ENCODE results near the gene FBXO42. TPM values are rescaled to one million over a fixed set of nuclear protein-coding genes. Genes with fewer than 3 reads are reported as not detected.

FBXO42 gene
- total RNA-seq, 4 donors from 2014 or later: 24.3 to 41.9 (median 31.9) TPM

DNA sequence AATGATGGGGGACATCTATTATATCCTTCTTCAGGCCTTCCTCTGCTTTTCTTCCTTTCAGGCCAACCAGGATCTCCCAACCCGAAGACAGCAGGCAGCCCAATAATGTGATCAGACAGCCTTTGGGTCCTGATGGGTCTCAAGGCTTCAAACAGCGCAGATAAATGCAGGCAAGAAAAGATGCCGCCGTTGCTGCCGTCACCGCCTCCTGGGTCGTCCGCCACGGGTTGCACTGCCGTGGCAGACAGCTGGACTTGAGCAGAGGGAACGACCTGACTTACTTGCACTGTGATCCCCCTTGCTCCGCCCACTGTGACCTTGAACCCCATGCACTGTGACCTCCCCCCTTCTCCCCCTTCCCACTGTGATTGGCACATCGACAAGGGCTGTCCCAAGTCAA is 42.7 kb upstream of the FBXO42 start:
- H3K27me3 ChIP-seq: no peaks in the 10 kb centered on the region
- intact Hi-C loops (cut with DNase I): no loop called here
- DNase-seq: no peak
- H3K36me3 ChIP-seq: peaks cover 29 to 31% of the 10 kb centered on the region in 2 donors
- TF ChIP-seq, protein P1, sequence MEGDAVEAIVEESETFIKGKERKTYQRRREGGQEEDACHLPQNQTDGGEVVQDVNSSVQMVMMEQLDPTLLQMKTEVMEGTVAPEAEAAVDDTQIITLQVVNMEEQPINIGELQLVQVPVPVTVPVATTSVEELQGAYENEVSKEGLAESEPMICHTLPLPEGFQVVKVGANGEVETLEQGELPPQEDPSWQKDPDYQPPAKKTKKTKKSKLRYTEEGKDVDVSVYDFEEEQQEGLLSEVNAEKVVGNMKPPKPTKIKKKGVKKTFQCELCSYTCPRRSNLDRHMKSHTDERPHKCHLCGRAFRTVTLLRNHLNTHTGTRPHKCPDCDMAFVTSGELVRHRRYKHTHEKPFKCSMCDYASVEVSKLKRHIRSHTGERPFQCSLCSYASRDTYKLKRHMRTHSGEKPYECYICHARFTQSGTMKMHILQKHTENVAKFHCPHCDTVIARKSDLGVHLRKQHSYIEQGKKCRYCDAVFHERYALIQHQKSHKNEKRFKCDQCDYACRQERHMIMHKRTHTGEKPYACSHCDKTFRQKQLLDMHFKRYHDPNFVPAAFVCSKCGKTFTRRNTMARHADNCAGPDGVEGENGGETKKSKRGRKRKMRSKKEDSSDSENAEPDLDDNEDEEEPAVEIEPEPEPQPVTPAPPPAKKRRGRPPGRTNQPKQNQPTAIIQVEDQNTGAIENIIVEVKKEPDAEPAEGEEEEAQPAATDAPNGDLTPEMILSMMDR (IDR thresholded peaks at IDR 0.05): no peak
- no peak for TF ChIP-seq POLR2A (IDR thresholded peaks at IDR 0.05)
- no peak overlapping the region for H3K4me3 ChIP-seq (replicated peaks in 1 of 3)
- no peak overlapping the region for H3K27ac ChIP-seq
- H3K4me1 ChIP-seq: peaks cover 9 to 35% of the 10 kb centered on the region in 2 donors
- no peaks in the 10 kb centered on the region for H3K9me3 ChIP-seq
- WGBS, 2 donors: 94 to 97% methylated on average over 13 of the region's 13 CpGs

DNA sequence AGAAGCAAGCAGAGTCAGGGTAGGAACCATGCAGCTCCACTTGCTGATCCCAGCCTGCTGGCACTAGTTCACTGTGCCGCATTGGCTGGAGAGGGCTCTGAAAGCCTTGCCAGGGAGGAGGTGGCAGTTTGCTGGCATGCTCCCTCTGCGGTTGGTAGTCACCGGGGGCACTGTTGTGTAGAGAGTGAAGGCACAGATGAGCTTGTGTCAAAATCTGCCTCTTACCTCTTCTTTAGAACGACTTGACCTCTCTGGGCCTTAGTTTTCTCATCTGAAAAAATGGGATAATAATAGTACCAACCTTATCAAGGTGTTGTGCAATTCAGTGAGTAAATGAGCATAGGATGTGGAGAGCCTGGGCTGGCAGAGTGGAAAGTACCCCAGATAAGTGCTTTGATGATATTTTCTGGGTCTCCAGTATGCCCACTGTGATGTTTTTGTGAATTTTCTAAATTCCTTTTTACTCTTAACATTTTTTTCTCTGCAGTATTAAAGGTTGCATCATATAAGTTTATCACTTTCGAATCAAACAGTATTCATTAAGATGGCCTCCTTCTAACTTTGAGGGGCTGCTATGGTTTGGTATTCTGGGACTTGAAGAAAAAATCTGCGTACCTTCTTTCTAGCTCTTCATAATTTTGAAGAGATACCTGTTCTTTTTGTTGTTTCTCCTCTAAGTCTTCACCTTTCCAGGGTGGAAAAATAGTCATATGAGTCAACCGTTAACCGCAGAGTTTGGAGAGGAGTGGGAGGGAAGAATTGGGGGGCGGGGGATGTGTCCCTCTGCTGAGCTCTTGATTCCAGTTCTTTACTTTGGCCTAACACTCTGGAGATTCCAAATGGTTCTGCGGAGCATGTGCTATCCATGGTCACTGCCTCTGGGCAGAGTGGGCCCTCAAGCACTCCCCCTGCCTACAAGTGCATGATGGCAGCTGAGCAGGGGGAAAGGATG is 41.6 kb upstream of the FBXO42 start:
- intact Hi-C loops (cut with DNase I): no loop called here
- 83 to 88% methylated on average over 9 of the region's 10 CpGs for WGBS, 2 donors
- Histone ChIP-seq H3K9me3 (no peaks in the 10 kb centered on the region), H3K4me1 (peaks cover 9 to 35% of the 10 kb centered on the region in 2 donors), H3K27me3 (no peaks in the 10 kb centered on the region), H3K36me3 (peaks cover 27 to 29% of the 10 kb centered on the region in 2 donors), H3K27ac (no peak overlapping the region), H3K4me3 (replicated peaks in 1 of 3) (no peak overlapping the region)
- TF ChIP-seq POLR2A (IDR thresholded peaks at IDR 0.05): no peak
- TF ChIP-seq, protein P1 (IDR thresholded peaks at IDR 0.05): no peak
- peak in 1 of 2 donors; percentile 56 for DNase-seq

DNA sequence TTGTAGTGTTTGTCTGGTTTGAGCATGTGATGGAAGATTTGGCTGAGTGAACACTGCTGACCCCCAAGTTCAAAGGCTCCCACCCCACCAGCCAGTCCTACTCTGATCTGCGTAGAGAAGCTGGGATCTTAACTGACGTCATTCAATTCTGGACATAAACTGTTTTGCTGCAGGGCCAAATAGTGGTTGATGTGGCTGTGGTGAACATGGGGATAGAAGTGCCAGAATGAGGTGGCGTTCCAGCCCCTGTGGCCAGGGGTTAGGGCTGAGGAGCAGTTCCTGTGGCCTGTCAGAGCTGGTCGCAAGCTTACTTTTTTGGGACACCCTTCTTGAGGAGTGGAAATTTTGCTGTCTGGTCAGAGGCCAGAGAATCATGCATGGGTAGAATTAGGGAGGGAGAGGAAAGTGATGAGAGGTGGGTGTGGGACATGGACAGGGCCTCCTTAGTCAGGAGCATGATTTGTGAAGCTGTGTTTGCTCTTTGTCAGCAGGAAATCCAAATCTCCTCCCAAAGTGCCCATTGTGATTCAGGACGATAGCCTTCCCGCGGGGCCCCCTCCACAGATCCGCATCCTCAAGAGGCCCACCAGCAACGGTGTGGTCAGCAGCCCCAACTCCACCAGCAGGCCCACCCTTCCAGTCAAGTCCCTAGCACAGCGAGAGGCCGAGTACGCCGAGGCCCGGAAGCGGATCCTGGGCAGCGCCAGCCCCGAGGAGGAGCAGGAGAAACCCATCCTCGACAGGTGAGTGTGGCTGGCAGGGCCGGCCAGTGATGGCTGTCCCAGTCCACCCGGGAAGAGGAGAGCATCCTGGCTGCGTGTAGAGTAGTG is 40.7 kb upstream of the FBXO42 start:
- Histone ChIP-seq H3K36me3 (peaks cover 27 to 29% of the 10 kb centered on the region in 2 donors), H3K4me3 (replicated peaks in 1 of 3) (no peak overlapping the region), H3K9me3 (no peaks in the 10 kb centered on the region), H3K4me1 (peaks cover 13 to 36% of the 10 kb centered on the region in 2 donors), H3K27ac (no peak overlapping the region), H3K27me3 (no peaks in the 10 kb centered on the region)
- intact Hi-C loops (cut with DNase I): no loop called here
- TF ChIP-seq, protein P1 (IDR thresholded peaks at IDR 0.05): no peak
- TF ChIP-seq POLR2A (IDR thresholded peaks at IDR 0.05): no peak
- no peak for DNase-seq
- WGBS, 2 donors: 58 to 80% methylated on average over 9 to 20 of the region's 21 CpGs

DNA sequence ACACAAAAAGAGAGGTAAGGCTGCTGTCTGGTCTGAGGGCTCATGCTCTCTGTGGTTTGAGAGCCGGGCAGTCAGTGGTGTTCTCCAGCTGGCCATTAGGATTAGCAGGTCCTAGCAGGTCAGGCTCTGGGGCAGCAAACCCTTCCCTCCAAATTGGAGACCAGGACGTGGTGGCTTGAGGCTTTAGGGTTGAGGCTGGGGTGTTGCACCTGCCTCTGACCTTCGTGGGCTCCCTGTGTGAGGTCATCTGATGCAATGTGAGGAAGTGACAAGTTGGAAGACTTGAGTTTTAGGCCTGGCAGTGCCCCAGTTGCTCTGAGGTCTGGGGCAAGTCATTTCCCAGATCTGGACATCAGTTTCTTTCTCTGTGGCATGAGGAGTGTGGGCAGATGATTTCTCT is 39.1 kb upstream of the FBXO42 start:
- intact Hi-C loops (cut with DNase I): no loop called here
- Histone ChIP-seq H3K4me3 (replicated peaks in 1 of 3) (no peak overlapping the region), H3K4me1 (peaks cover 26 to 48% of the 10 kb centered on the region in 2 donors), H3K9me3 (no peaks in the 10 kb centered on the region), H3K27ac (no peak overlapping the region), H3K27me3 (no peaks in the 10 kb centered on the region), H3K36me3 (peaks cover 20% of the 10 kb centered on the region in 2 donors)
- TF ChIP-seq, protein P1 (IDR thresholded peaks at IDR 0.05): no peak
- TF ChIP-seq POLR2A (IDR thresholded peaks at IDR 0.05): no peak
- WGBS, 2 donors: 67 to 93% methylated on average over 3 of the region's 3 CpGs
- no peak for DNase-seq
